ENCODE results near the gene KIF9.
"Not testable (repeated sequence)": the region's sequence is repeated elsewhere in the genome, so short reads cannot be mapped to it uniquely, and the experiment has no call there.

The KIF9 gene

DNA sequence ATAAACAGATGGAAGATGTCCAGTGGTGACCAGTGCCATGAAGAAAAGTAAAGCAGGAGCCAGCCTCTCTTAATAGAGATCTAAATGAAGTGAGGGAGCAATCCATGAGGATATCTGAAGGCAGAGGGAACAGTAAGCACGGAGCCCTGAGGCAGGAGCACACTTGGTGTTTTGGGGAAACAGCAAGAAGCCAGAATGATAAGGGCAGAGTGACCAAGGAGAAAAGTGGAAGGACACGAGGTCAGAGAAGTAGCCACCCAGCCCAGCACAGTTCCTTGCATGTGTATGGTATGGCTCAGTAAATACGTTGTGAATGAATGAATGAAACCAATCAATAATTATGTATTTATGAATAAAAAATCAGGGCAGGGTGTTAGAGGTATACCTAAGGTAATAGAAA, 11.8 kb upstream of the KIF9 start:
- DNase-seq: no peak

GRCh38 chr3:47293822-47294221, 11.2 kb upstream of the KIF9 start:
- no peak for DNase-seq

DNA sequence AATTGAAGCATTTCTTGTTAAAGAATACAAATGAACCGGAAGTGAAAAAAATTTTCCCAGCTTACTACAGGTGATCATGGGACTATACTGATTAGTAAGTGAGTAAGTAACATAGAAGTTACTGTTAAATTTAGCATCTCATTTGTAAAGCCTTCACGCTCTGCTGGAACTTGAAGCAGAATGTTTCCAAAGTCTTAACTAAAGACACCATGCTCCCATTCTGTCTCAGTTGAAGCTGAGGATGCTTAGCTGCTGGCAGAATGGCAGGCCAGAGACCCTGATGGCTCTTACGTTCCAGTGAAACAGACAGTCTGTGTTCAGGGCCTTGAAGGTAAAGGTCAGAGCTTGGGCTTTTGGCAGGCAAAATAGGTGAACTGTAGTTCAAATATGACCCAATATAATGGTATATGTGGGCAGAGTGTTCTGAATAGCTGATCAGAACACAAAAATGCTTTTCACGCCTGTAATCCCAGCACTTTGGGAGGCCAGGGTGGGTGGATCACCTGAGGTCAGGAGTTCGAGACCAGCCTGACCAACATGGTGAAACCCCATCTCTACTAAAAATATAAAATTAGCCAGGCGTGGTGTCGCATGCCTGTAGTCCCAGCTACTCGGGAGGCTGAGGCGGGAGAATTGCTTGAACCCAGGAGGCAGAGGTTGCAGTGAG, 9.3 kb upstream of the KIF9 start:
- DNase-seq: not testable (repeated sequence)

DNA sequence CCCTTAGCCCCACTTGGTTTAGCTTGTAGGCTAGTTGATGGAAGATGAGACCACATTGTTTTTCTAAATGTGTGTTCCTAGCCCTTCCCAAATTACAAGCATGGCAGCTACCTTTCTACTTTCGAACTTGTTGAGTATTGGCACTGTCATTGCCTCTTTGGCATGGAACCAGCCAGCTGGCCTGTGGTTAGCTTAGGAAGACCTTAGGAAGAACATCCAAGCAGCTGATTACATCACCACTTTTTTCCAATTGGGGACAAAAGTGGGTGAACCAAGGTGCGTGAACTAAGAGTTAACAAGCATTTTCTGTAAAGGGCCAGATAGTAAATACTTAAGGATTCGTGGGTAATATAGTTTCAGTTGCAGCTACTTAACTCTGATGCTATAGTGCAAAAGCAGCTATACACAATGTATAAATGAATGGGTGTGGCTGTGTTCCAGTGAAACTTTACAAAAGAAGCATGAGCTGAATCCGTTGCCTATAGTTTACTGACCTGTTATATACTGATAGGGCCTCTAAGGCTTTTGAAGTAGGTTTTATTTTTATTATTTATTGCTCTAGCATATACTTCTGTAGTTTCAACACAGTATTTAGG, 8.7 kb upstream of the KIF9 start:
- no peak for DNase-seq

DNA sequence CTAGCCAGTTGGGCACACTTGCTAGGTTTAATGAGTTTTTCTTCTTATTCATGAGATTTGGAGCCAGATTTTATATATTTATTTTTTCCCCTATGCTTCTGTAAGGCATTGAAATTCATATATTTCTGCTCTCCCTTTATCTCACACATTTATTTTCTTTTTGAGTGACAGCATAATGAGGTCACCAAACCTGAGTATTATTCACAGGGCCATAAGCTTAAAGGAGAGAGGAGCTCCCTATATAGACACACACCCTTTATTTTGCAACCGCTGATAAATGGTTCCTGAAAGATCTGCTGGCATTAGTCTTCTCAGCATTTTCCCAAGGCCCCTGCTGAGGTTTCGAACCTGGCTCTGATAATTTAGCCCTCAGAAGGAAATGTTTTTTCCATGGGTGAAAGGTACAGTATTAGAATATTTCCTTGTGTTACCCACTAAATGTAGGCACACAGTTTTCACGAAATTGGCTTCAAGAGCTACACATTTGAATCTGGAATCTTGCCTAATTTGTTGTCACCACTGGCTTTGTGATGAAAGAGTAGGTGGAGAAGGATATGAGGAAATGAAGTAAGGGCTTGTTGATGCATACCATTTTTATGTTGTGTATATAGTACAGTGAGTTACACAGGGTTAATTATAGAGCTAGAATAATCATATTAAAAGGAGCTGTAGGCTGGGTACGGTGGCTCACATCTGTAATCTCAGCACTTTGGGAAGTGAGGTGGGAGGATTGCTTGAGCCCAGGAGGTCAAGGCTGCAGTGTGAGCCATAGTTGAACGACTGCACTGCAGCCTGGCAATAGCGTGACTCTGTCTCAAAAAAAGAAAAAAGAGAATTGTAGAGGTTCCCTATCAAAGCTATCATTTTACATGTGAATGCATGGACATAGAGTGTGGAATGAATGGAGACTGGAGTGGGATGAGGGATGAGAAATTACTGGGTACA, 6.6 kb upstream of the KIF9 start:
- DNase-seq: no peak

DNA sequence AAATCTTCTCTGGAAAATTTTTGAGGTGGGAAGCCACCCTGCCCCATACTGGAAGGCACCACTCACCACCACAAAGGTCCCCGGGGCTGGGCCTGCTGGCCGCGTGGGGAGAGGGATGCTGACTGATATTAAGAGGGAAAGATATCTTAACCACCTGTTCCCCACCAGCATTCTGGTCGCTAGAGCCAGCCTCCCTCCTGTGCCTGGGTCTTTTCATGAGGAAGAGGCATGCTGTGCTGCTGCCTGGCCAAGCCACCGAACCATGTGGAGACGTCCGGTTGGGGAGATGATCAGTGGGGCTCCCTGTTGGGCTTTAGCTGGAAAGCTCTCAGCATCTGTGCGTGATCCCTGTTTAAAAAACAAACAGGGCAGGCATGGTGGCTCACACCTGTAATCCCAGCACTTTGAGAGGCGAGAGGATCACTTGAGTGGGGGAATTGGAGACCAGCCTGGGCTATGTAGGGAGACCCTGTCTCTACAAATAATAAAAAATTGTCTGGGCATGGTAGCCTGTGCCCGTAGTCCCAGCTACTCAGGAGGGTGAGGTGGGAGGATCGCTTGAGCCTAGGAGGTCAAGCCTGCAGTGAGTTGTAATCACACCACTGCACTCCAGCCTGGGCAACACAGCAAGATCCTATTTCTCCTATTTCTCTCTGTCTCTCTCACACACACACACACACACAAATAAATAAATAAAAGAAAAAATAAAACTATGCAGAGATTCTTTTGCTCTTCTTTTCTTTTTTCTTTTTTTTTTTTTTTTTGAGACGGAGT, 1.2 kb upstream of the KIF9 start:
- DNase-seq: no peak

DNA sequence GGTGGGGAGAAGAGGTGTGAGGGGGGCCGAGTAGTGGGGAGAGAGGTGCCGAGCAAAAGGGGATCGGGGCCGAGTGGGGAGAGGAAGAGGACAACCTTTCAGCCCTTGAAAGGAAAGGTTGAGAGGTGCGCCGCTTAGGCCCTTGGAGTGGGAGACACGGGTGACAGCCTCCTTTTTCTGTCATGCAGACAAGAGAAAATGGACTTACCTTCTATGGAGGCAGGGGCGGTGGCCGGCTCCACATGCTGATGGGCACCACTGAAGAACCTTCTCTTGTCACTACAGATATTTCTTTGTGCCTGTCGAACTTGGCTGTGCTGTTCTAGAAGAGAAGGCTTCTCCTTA, 566 bp upstream of the KIF9 start:
- no peak for DNase-seq

DNA sequence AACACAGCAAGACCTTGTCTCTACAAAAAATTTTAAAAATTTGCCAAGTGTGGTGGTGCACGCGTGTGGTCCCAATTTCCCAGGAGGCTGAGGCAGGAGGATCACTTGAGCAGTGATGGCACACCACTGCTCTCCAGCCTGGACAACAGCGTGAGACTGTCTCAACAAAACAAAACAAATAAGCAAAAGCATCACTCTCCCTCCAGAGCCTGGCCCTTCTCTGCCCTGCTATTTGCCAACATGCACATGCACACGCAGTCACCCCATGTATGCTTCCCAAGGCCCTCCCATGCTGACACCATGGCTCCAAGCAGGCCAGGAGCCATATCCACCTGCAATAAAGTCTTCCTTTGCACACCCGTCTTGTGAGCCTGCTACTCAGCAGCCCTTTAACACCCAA, 2.1 kb downstream of the KIF9 start:
- no peak for DNase-seq

GRCh38 chr3:47276558-47276957, 6.0 kb downstream of the KIF9 start:
- DNase-seq: no peak

DNA sequence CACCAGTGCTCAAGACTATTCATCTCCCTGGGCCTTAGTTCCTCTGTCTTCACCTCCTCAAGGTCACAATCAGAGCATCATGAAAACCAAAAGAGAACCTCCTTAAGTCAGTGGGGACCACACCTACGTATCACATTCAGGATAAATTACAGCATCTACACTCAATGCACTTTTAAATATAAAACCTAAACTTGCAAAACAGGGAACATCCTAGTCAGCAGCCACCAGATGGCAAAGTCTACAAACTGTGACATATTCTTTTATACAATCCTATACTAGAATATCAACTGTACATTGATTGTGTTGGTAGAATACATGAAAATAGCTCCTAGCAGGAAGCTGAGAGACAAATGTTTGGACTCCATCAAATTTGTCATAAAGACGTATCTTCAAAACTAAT, 7.9 kb downstream of the KIF9 start:
- no peak for DNase-seq

DNA sequence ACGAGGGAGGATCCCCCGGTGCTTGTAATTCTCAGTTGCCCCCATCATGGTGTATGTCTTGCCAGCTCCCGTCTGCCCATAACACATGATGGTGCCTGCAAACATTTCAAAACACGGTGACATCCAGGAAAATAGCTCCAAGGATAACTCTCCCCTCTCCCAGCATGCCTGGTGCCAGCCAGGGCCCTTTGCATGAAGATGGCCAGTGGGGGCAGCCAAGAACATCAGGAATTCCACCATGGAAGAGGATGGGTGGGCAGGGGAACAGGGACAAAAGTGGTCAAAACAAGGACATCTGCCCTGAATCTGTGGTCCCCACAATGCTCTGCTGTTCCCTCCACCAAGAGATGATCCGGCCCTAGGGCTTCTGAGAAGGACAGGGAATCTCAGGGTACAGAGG, 9.0 kb downstream of the KIF9 start:
- DNase-seq: no peak

DNA sequence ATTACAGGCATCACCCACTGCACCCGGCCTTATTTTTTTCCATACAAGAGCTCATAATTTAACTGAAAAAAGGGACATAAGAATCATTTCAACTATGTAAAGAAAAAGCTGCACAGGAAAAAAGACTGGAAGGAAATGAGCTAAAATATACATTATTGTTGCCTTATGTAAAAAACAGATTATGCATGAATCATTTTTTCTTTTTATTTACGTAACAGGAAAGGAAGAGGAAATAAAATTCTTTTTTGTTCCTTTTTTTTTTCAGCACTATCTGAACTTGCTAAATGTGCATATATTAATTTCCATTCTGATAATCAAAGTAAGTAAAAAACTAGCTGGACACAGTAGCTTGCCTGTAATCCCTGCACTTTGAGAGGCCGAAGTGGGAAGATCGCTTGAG, 12.1 kb downstream of the KIF9 start:
- DNase-seq: no peak

GRCh38 chr3:47267490-47267824, 15.1 kb downstream of the KIF9 start:
- DNase-seq: no peak

GRCh38 chr3:47266709-47267489, 15.7 kb downstream of the KIF9 start:
- DNase-seq: peak in 1 of 2 experiments; percentile 14

- no peak for DNase-seq
Measured at GRCh38 chr3:47265725-47266428, 16.7 kb downstream of the KIF9 start.

- no peak for DNase-seq
Measured at GRCh38 chr3:47265008-47265407, 17.6 kb downstream of the KIF9 start.

- no peak for DNase-seq
Measured at GRCh38 chr3:47261301-47261700, 21.3 kb downstream of the KIF9 start.

GRCh38 chr3:47260605-47261004, 22.0 kb downstream of the KIF9 start:
- no peak for DNase-seq

- DNase-seq: no peak
Measured at GRCh38 chr3:47259114-47259513, 23.5 kb downstream of the KIF9 start.

- DNase-seq: not testable (repeated sequence)
Measured at GRCh38 chr3:47256331-47256730, 26.3 kb downstream of the KIF9 start.

DNA sequence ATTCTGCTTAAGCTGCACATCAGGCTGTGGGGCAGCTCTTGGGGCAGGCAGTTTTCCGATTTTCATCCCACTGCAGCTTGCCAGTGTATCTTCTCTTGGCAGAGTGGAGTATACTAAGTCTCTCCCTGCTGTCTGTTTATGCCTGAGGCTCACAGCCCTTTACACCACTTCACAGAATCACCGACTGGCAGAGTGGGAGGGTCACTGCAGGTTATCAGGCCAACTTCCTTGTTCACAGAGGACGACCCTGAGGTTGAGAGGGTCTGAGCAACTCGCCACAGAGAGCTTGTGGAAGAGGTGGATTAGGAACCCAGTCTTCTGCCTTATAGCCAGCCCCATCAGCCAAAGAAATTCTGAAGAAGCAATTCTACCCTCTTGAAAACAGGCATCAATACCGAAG, 30.9 kb downstream of the KIF9 start:
- no peak for DNase-seq

- DNase-seq: not testable (repeated sequence)
Measured at GRCh38 chr3:47251085-47251484, 31.5 kb downstream of the KIF9 start.
